GM12878 (cell line): ENCODE data around the gene RANGAP1. TPM values are rescaled to one million over a fixed set of nuclear protein-coding genes. Genes with fewer than 3 reads are reported as not detected.

ENCODE experiments used
- ATAC-seq: fragments of 200-7000 bp; cut with Tn5 transposase; 3 replicates; pipeline ENCODE4 v1.9.1; 2020; ENCODE audit warnings: mild to moderate bottlenecking, moderate library complexity
- BruUV-seq: library from RNA; stranded (reverse); fragments of 400-500 nt; replicated peaks from 2 replicates; lab custom pipeline; 2021; lab: Mats Ljungman, UMichigan
- CTCF ChIA-PET: fragments of 300-600 bp; sonication (Branson Sonifier 250); formaldehyde crosslinking; extraction: SDS; loops from one replicate; lab custom pipeline; 2021; ENCODE audit warnings: inconsistent platforms; lab: Yijun Ruan, JAX
- POLR2A ChIA-PET: fragments of 350-600 bp; formaldehyde crosslinking; extraction: SDS; loops from one replicate; lab custom pipeline; 2021; ENCODE audit warnings: inconsistent platforms; lab: Charles Lee
- RAD21 ChIA-PET: fragments of 300-600 bp; sonication (Branson Sonifier 250); formaldehyde crosslinking; loops from one replicate; lab custom pipeline; 2023; ENCODE audit warnings: antibody characterized with exemption; ENCODE audit not compliant: unreplicated experiment; lab: Charles Lee
- SMC1A ChIA-PET: fragments of 300-600 bp; sonication (Branson Sonifier 250); formaldehyde crosslinking; loops from one replicate; lab custom pipeline; 2023; ENCODE audit not compliant: unreplicated experiment, uncharacterized antibody; lab: Charles Lee
- DNase-seq: peaks from one replicate; pipeline ENCODE4 v3.0.0-alpha.2; 2011; ENCODE audit warnings: low read depth, low spot score
- FAIRE-seq: peaks from 3 replicates; lab custom pipeline; 2011; peaks lifted over from hg19 to GRCh38; lab: Jason Lieb, UNC
- H2AFZ ChIP-seq: 2 replicates; pipeline ENCODE4 v1.6.0; 2011; ENCODE audit warnings: low read depth, low read length, control low read depth; ENCODE audit not compliant: control insufficient read depth
- H3K27ac ChIP-seq: 2 replicates; pipeline ENCODE4 v1.5.1; 2011; ENCODE audit warnings: control low read depth; ENCODE audit not compliant: control insufficient read depth, insufficient read depth
- H3K27me3 ChIP-seq, 2 experiments: replicated peaks in 1 of 2; 2 replicates each; pipeline versions ENCODE4 v1.6.0 to v1.6.1; 2011; ENCODE audit warnings: low read length in 1 of 2; ENCODE audit not compliant: control insufficient read depth in 2 of 2, insufficient read depth in 2 of 2
- H3K36me3 ChIP-seq, 2 experiments: 2 replicates each; pipeline ENCODE4 v1.5.1; 2011; ENCODE audit warnings: low read length in 1 of 2; ENCODE audit not compliant: control insufficient read depth in 2 of 2, insufficient read depth in 2 of 2
- H3K4me1 ChIP-seq: 2 replicates; pipeline ENCODE4 v1.6.1; 2011; ENCODE audit warnings: mild to moderate bottlenecking, low read length, moderate library complexity, mixed read lengths; ENCODE audit not compliant: control insufficient read depth, insufficient read depth
- H3K4me2 ChIP-seq: 2 replicates; pipeline ENCODE4 v1.6.0; 2011; ENCODE audit warnings: control low read depth; ENCODE audit not compliant: control insufficient read depth, insufficient read depth
- H3K4me3 ChIP-seq: fragments of 200-600 bp; sonication (generic); 2 replicates; pipeline ENCODE4 v1.5.1; 2016
- H3K79me2 ChIP-seq: 2 replicates; pipeline ENCODE4 v1.6.0; 2011; ENCODE audit warnings: low read length; ENCODE audit not compliant: control insufficient read depth, insufficient read depth
- H3K9ac ChIP-seq: 2 replicates; pipeline ENCODE4 v1.8.0; 2011; ENCODE audit warnings: low read length, control low read depth, mixed read lengths; ENCODE audit not compliant: control insufficient read depth, insufficient read depth
- H3K9me3 ChIP-seq: replicated peaks from 3 replicates; pipeline ENCODE4 v1.5.1; 2011; ENCODE audit warnings: mild to moderate bottlenecking, low read length; ENCODE audit not compliant: control insufficient read depth, insufficient read depth
- H4K20me1 ChIP-seq: 2 replicates; pipeline ENCODE4 v1.6.0; 2011; ENCODE audit not compliant: control insufficient read depth, insufficient read depth
- BHLHE40 ChIP-seq, 2 experiments: fragments of 450-650 bp in 1 of 2; IDR thresholded peaks; 2 replicates each; pipeline ENCODE4 v1.6.1; 2011 to 2017; ENCODE audit warnings: low read depth in 2 of 2, borderline replicate concordance in 1 of 2, improper control_type of control experiment in 1 of 2, low read length in 1 of 2, mild to moderate bottlenecking in 1 of 2
- BMI1 ChIP-seq: fragments of 450-650 bp; IDR thresholded peaks from 2 replicates; pipeline ENCODE4 v1.6.1; 2016; ENCODE audit warnings: mild to moderate bottlenecking, moderate library complexity, borderline replicate concordance
- CBFB ChIP-seq: IDR thresholded peaks from 2 replicates; pipeline ENCODE4 v1.6.1; 2016; ENCODE audit warnings: antibody characterized with exemption, low read depth
- ELK1 ChIP-seq: IDR thresholded peaks from 2 replicates; pipeline ENCODE4 v1.6.1; 2012; ENCODE audit warnings: low read depth, low read length, improper control_type of control experiment
- ESRRA ChIP-seq: IDR thresholded peaks from 2 replicates; pipeline ENCODE4 v1.6.1; 2012; ENCODE audit warnings: mild to moderate bottlenecking, low read length, improper control_type of control experiment
- KDM1A ChIP-seq: fragments of 200-600 bp; sonication (generic); IDR thresholded peaks from 2 replicates; pipeline ENCODE4 v1.6.1; 2016; ENCODE audit warnings: borderline replicate concordance
- KLF5 ChIP-seq: fragments of 450-650 bp; IDR thresholded peaks from 2 replicates; pipeline ENCODE4 v1.6.1; 2014; ENCODE audit warnings: mild to moderate bottlenecking; ENCODE audit not compliant: partially characterized antibody
- NBN ChIP-seq: fragments of 450-650 bp; IDR thresholded peaks from 2 replicates; pipeline ENCODE4 v1.6.1; 2016
- NR2F1 ChIP-seq: fragments of 450-650 bp; conservative IDR thresholded peaks from 2 replicates; pipeline ENCODE4 v1.6.1; 2017; ENCODE audit warnings: mild to moderate bottlenecking
- RB1 ChIP-seq: fragments of 450-650 bp; formaldehyde crosslinking; IDR thresholded peaks from 2 replicates; pipeline ENCODE4 v1.6.1; 2017; ENCODE audit warnings: mild to moderate bottlenecking, borderline replicate concordance
- RCOR1 ChIP-seq: conservative IDR thresholded peaks from 2 replicates; pipeline ENCODE4 v1.6.1; 2012; ENCODE audit warnings: low read depth, low read length, improper control_type of control experiment
- STAT3 ChIP-seq: IDR thresholded peaks from 2 replicates; pipeline ENCODE4 v1.6.1; 2011; ENCODE audit warnings: low read depth, low read length, improper control_type of control experiment
- ZBED1 ChIP-seq: IDR thresholded peaks from 2 replicates; pipeline ENCODE4 v1.6.1; 2016; ENCODE audit warnings: borderline replicate concordance
- ZBTB40 ChIP-seq: fragments of 450-650 bp; IDR thresholded peaks from 2 replicates; pipeline ENCODE4 v1.6.1; 2016; ENCODE audit warnings: mild to moderate bottlenecking, moderate library complexity, borderline replicate concordance
- ZNF384 ChIP-seq: IDR thresholded peaks from 2 replicates; pipeline ENCODE4 v1.6.1; 2012; ENCODE audit warnings: low read depth, mild to moderate bottlenecking, low read length, improper control_type of control experiment, borderline replicate concordance
- WGBS: methylation state at CpG from one replicate; pipeline ENCODE4 v1.1.6; 2016; ENCODE audit warnings: low lambda C conversion rate; ENCODE audit not compliant: insufficient replicate concordance, insufficient coverage; ENCODE audit errors: missing lambda C conversion rate; 5-methylcytosine and 5-hydroxymethylcytosine counted together
- in situ Hi-C: fragments of 300-500 bp; cut with MboI; formaldehyde crosslinking; loops from 9 replicates; pipeline ENCODE4 v1.14.3; 2018; ENCODE audit warnings: mixed read lengths
- intact Hi-C: fragments of 100-400 bp; cut with micrococcal nuclease; formaldehyde crosslinking; loops from one replicate; pipeline ENCODE4 v1.14.2; 2022; ENCODE audit not compliant: unreplicated experiment
- polyA plus RNA-seq, 11 experiments: library from polyadenylated mRNA; depleted of rRNA in 4 of 11; unstranded in 6 of 11; stranded (reverse) in 5 of 11; fragments of >200 nt; fragmentation: Nextera tagmentation in 4 of 11; fragmentation: Illumina TruSeq in 1 of 11; extraction: Ambion mirVana in 4 of 11; extraction: Trizol in 1 of 11; gene quantifications; 1 replicate in 1 of 11; 2 replicates in 10 of 11; pipeline versions ENCODE4 v1.2.1 to v1.2.3, GENCODE V29; 2011 to 2016; ENCODE audit warnings: inconsistent platforms in 2 of 11, missing spikeins in 2 of 11, low read depth in 1 of 11
- total RNA-seq, 4 experiments: library from RNA; depleted of rRNA in 3 of 4; stranded (reverse); fragments of >200 nt in 3 of 4; fragmentation: Illumina TruSeq in 1 of 4; extraction: Trizol in 1 of 4; gene quantifications; 2 replicates each; pipeline versions ENCODE4 v1.2.1 to v1.2.3, GENCODE V29; 2013 to 2021
- TF ChIP-seq, protein P1 (sequence below): fragments of 450-650 bp; IDR thresholded peaks from 2 replicates; pipeline ENCODE4 v1.6.1; 2017; ENCODE audit warnings: antibody characterized with exemption, mild to moderate bottlenecking, moderate library complexity
- TF ChIP-seq, protein P2 (sequence below): IDR thresholded peaks from 2 replicates; pipeline ENCODE4 v1.6.1; 2011; ENCODE audit warnings: low read depth, low read length, improper control_type of control experiment, borderline replicate concordance

RANGAP1 gene
- total and polyA plus RNA-seq, 10 of the 15 experiments (the other 5 are each of a cell fraction or from before 2014, with no cell fraction given), result 2.5 to 109 (median 60.2) TPM

DNA sequence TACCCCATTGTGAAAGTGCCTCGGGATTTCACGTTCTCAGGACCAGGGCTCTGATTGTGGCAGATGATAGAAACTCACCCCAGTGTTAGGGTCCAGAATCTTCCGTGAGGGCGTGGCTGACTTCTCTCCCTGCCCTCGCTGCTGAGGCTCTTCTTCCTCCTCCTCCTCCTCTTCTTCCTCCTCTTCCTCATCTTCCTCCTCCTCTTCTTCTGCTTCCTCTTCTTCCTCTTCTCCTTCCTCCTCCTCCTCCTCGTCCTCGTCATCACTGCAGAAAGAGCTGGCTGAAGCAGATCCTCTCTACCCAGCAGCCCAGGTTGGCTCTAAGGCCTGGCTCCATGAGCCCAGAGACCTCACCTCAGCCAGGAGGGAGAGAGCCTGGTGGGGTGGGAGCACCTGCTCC lies 31.8 kb downstream of the RANGAP1 start:
- WGBS, result 84% methylated on average over 6 of the region's 7 CpGs
- Histone ChIP-seq H3K4me2 (no peak overlapping the region), H3K9me3 (no peaks in the 10 kb centered on the region), H3K9ac (no peak overlapping the region), H3K27me3 (no peaks in the 10 kb centered on the region), H4K20me1 (no peaks in the 10 kb centered on the region)
- DNase-seq, result no peak
- CTCF ChIA-PET, result interaction anchor here (1.1 kb wide), 1 partner anchor 16 kb away, joined by 4 read pairs; no protein-coding TSS in a partner anchor
- in situ Hi-C loops, result no loop called here
- TF ChIP-seq ESRRA (no peak), ELK1 (no peak), KDM1A (no peak), BHLHE40 (IDR thresholded peaks at IDR 0.05; ENCODE audit: borderline replicate concordance in 1 of 2, low read depth in 2 of 2, low read length in 1 of 2) (no peak), RCOR1 (no peak), STAT3 (no peak), ZNF384 (no peak), RB1 (no peak), NBN (no peak), KLF5 (no peak), BMI1 (no peak), ZBED1 (no peak), CBFB (no peak), NR2F1 (no peak), ZBTB40 (no peak)
- TF ChIP-seq, protein P1, sequence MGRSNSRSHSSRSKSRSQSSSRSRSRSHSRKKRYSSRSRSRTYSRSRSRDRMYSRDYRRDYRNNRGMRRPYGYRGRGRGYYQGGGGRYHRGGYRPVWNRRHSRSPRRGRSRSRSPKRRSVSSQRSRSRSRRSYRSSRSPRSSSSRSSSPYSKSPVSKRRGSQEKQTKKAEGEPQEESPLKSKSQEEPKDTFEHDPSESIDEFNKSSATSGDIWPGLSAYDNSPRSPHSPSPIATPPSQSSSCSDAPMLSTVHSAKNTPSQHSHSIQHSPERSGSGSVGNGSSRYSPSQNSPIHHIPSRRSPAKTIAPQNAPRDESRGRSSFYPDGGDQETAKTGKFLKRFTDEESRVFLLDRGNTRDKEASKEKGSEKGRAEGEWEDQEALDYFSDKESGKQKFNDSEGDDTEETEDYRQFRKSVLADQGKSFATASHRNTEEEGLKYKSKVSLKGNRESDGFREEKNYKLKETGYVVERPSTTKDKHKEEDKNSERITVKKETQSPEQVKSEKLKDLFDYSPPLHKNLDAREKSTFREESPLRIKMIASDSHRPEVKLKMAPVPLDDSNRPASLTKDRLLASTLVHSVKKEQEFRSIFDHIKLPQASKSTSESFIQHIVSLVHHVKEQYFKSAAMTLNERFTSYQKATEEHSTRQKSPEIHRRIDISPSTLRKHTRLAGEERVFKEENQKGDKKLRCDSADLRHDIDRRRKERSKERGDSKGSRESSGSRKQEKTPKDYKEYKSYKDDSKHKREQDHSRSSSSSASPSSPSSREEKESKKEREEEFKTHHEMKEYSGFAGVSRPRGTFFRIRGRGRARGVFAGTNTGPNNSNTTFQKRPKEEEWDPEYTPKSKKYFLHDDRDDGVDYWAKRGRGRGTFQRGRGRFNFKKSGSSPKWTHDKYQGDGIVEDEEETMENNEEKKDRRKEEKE, result no peak
- TF ChIP-seq, protein P2, sequence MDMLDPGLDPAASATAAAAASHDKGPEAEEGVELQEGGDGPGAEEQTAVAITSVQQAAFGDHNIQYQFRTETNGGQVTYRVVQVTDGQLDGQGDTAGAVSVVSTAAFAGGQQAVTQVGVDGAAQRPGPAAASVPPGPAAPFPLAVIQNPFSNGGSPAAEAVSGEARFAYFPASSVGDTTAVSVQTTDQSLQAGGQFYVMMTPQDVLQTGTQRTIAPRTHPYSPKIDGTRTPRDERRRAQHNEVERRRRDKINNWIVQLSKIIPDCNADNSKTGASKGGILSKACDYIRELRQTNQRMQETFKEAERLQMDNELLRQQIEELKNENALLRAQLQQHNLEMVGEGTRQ, result no peak
- TF ChIP-seq, all 136 proteins: peak for 0
- ChIA-PET RAD21 (no interaction called here), POLR2A (no interaction called here), SMC1A (no interaction called here)
- Histone ChIP-seq H3K36me3 (peaks cover 14 to 59% of the 10 kb centered on the region in 2 experiments), H3K4me3 (no peak overlapping the region), H3K79me2 (no peaks in the 10 kb centered on the region), H2AFZ (no peak overlapping the region), H3K4me1 (no peaks in the 10 kb centered on the region), H3K27ac (no peak overlapping the region)
- intact Hi-C loops, result no loop called here
- BruUV-seq, result no TSS peak
- FAIRE-seq, result no peak
- ATAC-seq, result no peak
